SU-DHL-6 (cell line): ENCODE data around the gene COL6A3.

Experiments used
- EZH2phosphoT487 ChIP-seq: fragments of 200-600 bp; sonication (generic), shearing (Covaris generic); conservative IDR thresholded peaks from 2 replicates; pipeline ENCODE4 v1.6.1; 2018; ENCODE audit warnings: mild to moderate bottlenecking, antibody characterized with exemption, low read length, moderate library complexity, mixed read lengths
- TF ChIP-seq, protein P1 (sequence below): fragments of 200-600 bp; sonication (generic); IDR thresholded peaks from one replicate; pipeline ENCODE4 v1.5.1; 2017; ENCODE audit warnings: antibody characterized with exemption, mild to moderate bottlenecking, low read length, moderate library complexity; ENCODE audit not compliant: insufficient read depth, poor library complexity, severe bottlenecking

DNA sequence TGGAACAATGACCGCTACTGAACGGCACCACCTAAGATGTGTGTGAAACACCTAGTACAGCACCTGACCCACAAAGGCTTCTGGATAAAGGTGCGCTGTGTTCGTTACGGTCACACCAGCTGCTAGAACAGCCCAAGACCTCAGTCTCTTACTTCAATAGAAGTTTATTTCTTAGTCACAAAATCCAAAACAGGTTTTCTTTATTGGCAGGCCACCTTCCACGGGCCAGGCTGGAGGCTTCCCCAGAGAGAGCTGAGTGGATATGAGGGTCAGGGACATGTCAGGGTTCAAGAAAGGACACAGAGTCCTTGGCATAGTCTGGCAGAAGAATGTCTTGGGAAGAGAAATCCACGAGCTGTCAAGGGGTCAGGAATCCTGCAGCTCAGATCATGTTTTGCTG is 92.2 kb downstream of the COL6A3 start:
- TF ChIP-seq, protein P1, sequence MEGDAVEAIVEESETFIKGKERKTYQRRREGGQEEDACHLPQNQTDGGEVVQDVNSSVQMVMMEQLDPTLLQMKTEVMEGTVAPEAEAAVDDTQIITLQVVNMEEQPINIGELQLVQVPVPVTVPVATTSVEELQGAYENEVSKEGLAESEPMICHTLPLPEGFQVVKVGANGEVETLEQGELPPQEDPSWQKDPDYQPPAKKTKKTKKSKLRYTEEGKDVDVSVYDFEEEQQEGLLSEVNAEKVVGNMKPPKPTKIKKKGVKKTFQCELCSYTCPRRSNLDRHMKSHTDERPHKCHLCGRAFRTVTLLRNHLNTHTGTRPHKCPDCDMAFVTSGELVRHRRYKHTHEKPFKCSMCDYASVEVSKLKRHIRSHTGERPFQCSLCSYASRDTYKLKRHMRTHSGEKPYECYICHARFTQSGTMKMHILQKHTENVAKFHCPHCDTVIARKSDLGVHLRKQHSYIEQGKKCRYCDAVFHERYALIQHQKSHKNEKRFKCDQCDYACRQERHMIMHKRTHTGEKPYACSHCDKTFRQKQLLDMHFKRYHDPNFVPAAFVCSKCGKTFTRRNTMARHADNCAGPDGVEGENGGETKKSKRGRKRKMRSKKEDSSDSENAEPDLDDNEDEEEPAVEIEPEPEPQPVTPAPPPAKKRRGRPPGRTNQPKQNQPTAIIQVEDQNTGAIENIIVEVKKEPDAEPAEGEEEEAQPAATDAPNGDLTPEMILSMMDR = no peak
- no peak for TF ChIP-seq EZH2phosphoT487
